CD14-positive monocyte (primary cell): ENCODE measurements around the gene LCORL. TPM values are rescaled to one million over a fixed set of nuclear protein-coding genes. Genes with fewer than 3 reads are reported as not detected.

ENCODE experiments used
- DNase-seq, 3 donors: peaks; one replicate each; pipeline ENCODE4 v3.0.0-alpha.2; 2011 to 2022
- H2AFZ ChIP-seq: 2 replicates; pipeline ENCODE4 v1.6.0; 2012; ENCODE audit warnings: mild to moderate bottlenecking, low read depth, low read length, inconsistent platforms; ENCODE audit not compliant: insufficient read depth, poor library complexity, severe bottlenecking
- H3K27ac ChIP-seq, 2 donors: 1 replicate in 1 of 2; 2 replicates in 1 of 2; pipeline ENCODE4 v1.5.1; 2012 to 2013; ENCODE audit warnings: low read length in 2 of 2, control low read depth in 1 of 2, inconsistent platforms in 1 of 2, low read depth in 1 of 2, mild to moderate bottlenecking in 1 of 2
- H3K27me3 ChIP-seq, 2 donors: one replicate each; pipeline versions ENCODE4 v1.6.0 to v1.6.1; 2011 to 2013; ENCODE audit warnings: low read length in 2 of 2; ENCODE audit not compliant: control insufficient read depth in 2 of 2, insufficient read depth in 2 of 2
- H3K36me3 ChIP-seq, 2 donors: replicated peaks in 1 of 2; 1 replicate in 1 of 2; 2 replicates in 1 of 2; pipeline versions ENCODE4 v1.5.1 to v1.6.1; 2012 to 2013; ENCODE audit warnings: low read length in 2 of 2, control low read depth in 1 of 2, inconsistent platforms in 1 of 2, mild to moderate bottlenecking in 1 of 2; ENCODE audit not compliant: insufficient read depth in 2 of 2, control insufficient read depth in 1 of 2
- H3K4me1 ChIP-seq, 2 donors: 1 replicate in 1 of 2; 2 replicates in 1 of 2; pipeline versions ENCODE4 v1.5.1 to v1.6.1; 2012 to 2013; ENCODE audit warnings: low read length in 2 of 2, control low read depth in 1 of 2, inconsistent platforms in 1 of 2, mild to moderate bottlenecking in 1 of 2, moderate library complexity in 1 of 2; ENCODE audit not compliant: insufficient read depth in 2 of 2, control insufficient read depth in 1 of 2
- H3K4me2 ChIP-seq: replicated peaks from 2 replicates; pipeline ENCODE3; 2012; ENCODE audit warnings: low read length, moderate library complexity, mild to moderate bottlenecking; ENCODE audit not compliant: poor library complexity, severe bottlenecking; ENCODE audit errors: extremely low read depth
- H3K4me3 ChIP-seq, 3 experiments: fragments of 200-600 bp in 1 of 3; sonication (generic) in 1 of 3; replicated peaks in 1 of 3; 1 replicate in 2 of 3; 2 replicates in 1 of 3; pipeline ENCODE4 v1.5.1; 2011 to 2013; ENCODE audit warnings: low read length in 3 of 3, mild to moderate bottlenecking in 3 of 3, control low read depth in 2 of 3, low read depth in 2 of 3, inconsistent platforms in 1 of 3, moderate library complexity in 1 of 3
- H3K79me2 ChIP-seq: 2 replicates; pipeline ENCODE4 v1.6.0; 2012; ENCODE audit warnings: mild to moderate bottlenecking, control low read depth, inconsistent platforms, low read length, moderate library complexity; ENCODE audit not compliant: insufficient read depth
- H3K9ac ChIP-seq: 2 replicates; pipeline ENCODE4 v1.6.0; 2017; ENCODE audit warnings: low read length, mild to moderate bottlenecking; ENCODE audit not compliant: insufficient read depth, poor library complexity, severe bottlenecking
- H3K9me3 ChIP-seq, 2 donors: replicated peaks in 1 of 2; 1 replicate in 1 of 2; 2 replicates in 1 of 2; pipeline versions ENCODE4 v1.5.1 to v1.6.1; 2012 to 2013; ENCODE audit warnings: low read length in 2 of 2, control low read depth in 1 of 2; ENCODE audit not compliant: control insufficient read depth in 1 of 2, insufficient read depth in 1 of 2
- H4K20me1 ChIP-seq: 2 replicates; pipeline ENCODE4 v1.6.0; 2012; ENCODE audit warnings: mild to moderate bottlenecking, low read length, control low read depth, moderate library complexity; ENCODE audit not compliant: insufficient read depth
- H3K27ac Mint-ChIP-seq, 7 donors: one replicate each; pipeline ENCODE4 v1.8.0; 2020; ENCODE audit warnings: mild to moderate bottlenecking in 7 of 7, mixed read lengths in 7 of 7, moderate library complexity in 6 of 7, inconsistent platforms in 2 of 7
- H3K27me3 Mint-ChIP-seq, 3 donors: one replicate each; pipeline ENCODE4 v1.8.0; 2021 to 2022; ENCODE audit warnings: low read depth in 3 of 3, mild to moderate bottlenecking in 3 of 3, mixed read lengths in 3 of 3, moderate library complexity in 3 of 3, inconsistent platforms in 1 of 3
- H3K36me3 Mint-ChIP-seq, 2 donors: one replicate each; pipeline ENCODE4 v1.8.0; 2020; ENCODE audit warnings: mixed read lengths in 2 of 2, inconsistent platforms in 1 of 2, mild to moderate bottlenecking in 1 of 2
- H3K4me1 Mint-ChIP-seq: one replicate; pipeline ENCODE4 v1.8.0; 2020; ENCODE audit warnings: mild to moderate bottlenecking, mixed read lengths
- H3K4me3 Mint-ChIP-seq, 2 donors: one replicate each; pipeline ENCODE4 v1.8.0; 2020; ENCODE audit warnings: mild to moderate bottlenecking in 2 of 2, mixed read lengths in 2 of 2, moderate library complexity in 1 of 2
- H3K9me3 Mint-ChIP-seq, 7 donors: one replicate each; pipeline ENCODE4 v1.8.0; 2020 to 2022; ENCODE audit warnings: mixed read lengths in 7 of 7, mild to moderate bottlenecking in 6 of 7, moderate library complexity in 6 of 7, inconsistent platforms in 2 of 7
- CTCF ChIP-seq: fragments of 200-600 bp; IDR thresholded peaks from one replicate; pipeline ENCODE4 v1.8.0; 2022; ENCODE audit warnings: antibody characterized with exemption, mild to moderate bottlenecking
- WGBS: methylation state at CpG from one replicate; pipeline ENCODE4 v1.1.5; 2013; ENCODE audit warnings: missing lambda C conversion rate; ENCODE audit not compliant: insufficient coverage; 5-methylcytosine and 5-hydroxymethylcytosine counted together
- intact Hi-C, 2 donors: fragments of 100-400 bp; cut with micrococcal nuclease; formaldehyde crosslinking; loops; one replicate each; pipeline versions ENCODE4 v1.15.0 to v1.15.1; 2023
- polyA plus RNA-seq, 3 donors: library from polyadenylated mRNA; depleted of rRNA in 1 of 3; unstranded in 2 of 3; stranded (reverse) in 1 of 3; fragments of 300-500 nt in 2 of 3; fragments of >200 nt in 1 of 3; fragmentation: Illumina TruSeq in 2 of 3; gene quantifications; 1 replicate in 2 of 3; 2 replicates in 1 of 3; pipeline ENCODE4 v1.2.3, GENCODE V29; 2012 to 2021

The LCORL gene
- polyA plus RNA-seq, 3 donors, result 3.1 to 19.1 (median 9.6) TPM

GRCh38 chr4:17875402-17876070 is 146.0 kb downstream of the LCORL start:
- Mint-ChIP-seq H3K4me1 (no peaks in the 10 kb centered on the region), H3K4me3 (no peak overlapping the region), H3K36me3 (peaks cover 5 to 11% of the 10 kb centered on the region in 2 donors), H3K9me3 (peaks cover 0 to 4% (median 0%) of the 10 kb centered on the region in 7 donors), H3K27ac (no peak overlapping the region), H3K27me3 (no peaks in the 10 kb centered on the region)
- H4K20me1 ChIP-seq, result no peaks in the 10 kb centered on the region
- H3K79me2 ChIP-seq, result no peaks in the 10 kb centered on the region
- no peak overlapping the region for H3K27ac ChIP-seq
- H3K9ac ChIP-seq, result no peak overlapping the region
- no peaks in the 10 kb centered on the region for H3K27me3 ChIP-seq
- no peak overlapping the region for H3K4me3 ChIP-seq
- DNase-seq, result no peak
- no peaks in the 10 kb centered on the region for H3K36me3 ChIP-seq
- H3K4me2 ChIP-seq, result no peak overlapping the region
- intact Hi-C loops, result no loop called here
- H3K4me1 ChIP-seq, result no peaks in the 10 kb centered on the region
- H2AFZ ChIP-seq, result no peak overlapping the region
- no peak for TF ChIP-seq CTCF
- no peaks in the 10 kb centered on the region for H3K9me3 ChIP-seq
- WGBS, result 100% methylated on average over 1 of the region's 4 CpGs

DNA sequence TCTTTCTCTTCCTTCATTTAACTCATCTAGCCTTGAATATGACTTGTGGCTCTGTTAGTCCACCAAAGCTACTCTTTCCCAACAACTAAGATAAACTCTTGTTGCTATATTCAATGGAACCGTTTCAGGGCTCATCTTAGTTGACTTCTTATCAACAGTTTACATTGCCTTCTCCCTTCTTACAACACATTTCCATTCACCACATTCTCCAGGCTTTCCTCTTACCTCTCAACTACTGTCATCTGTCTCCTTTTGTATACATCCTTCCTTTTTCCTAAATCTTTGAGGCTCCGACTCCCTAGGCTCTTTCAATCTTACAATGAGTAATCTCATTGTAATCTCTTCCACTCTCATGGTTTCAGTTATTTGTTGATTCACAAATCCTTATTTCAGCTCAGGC is 152.2 kb downstream of the LCORL start:
- H3K27ac ChIP-seq, result no peak overlapping the region
- no peaks in the 10 kb centered on the region for H3K27me3 ChIP-seq
- intact Hi-C loops, result no loop called here
- H3K9ac ChIP-seq, result no peak overlapping the region
- DNase-seq, result no peak
- H3K4me2 ChIP-seq, result no peak overlapping the region
- Mint-ChIP-seq H3K27ac (no peak overlapping the region), H3K9me3 (peaks cover 0 to 3% (median under 1%) of the 10 kb centered on the region in 7 donors), H3K4me1 (no peaks in the 10 kb centered on the region), H3K36me3 (peaks cover 6 to 18% of the 10 kb centered on the region in 2 donors), H3K27me3 (peaks cover 0 to 4% (median 0%) of the 10 kb centered on the region in 3 donors), H3K4me3 (no peak overlapping the region)
- H3K9me3 ChIP-seq, result no peaks in the 10 kb centered on the region
- no peaks in the 10 kb centered on the region for H3K36me3 ChIP-seq
- no peaks in the 10 kb centered on the region for H3K4me1 ChIP-seq
- no peaks in the 10 kb centered on the region for H4K20me1 ChIP-seq
- no peaks in the 10 kb centered on the region for H3K79me2 ChIP-seq
- H2AFZ ChIP-seq, result no peak overlapping the region
- no peak overlapping the region for H3K4me3 ChIP-seq
- WGBS, result 100% methylated on average over 2 of the region's 2 CpGs
- TF ChIP-seq CTCF, result no peak
